ENCODE data around the gene USP6NL. TPM values are rescaled to one million over a fixed set of nuclear protein-coding genes. Genes with fewer than 3 reads are reported as not detected.

The USP6NL gene
- total RNA-seq, 4 donors from 2014 or later: 28.8 to 56.4 (median 34.0) TPM

- peaks cover 0 to 46% (median 0%) of the 10 kb centered on the region in 4 donors for H3K27me3 ChIP-seq
- TF ChIP-seq CTCF (IDR thresholded peaks at IDR 0.05) (no peak), POLR2A (IDR thresholded peaks at IDR 0.05) (no peak)
- no peak for DNase-seq
- intact Hi-C loops (cut with DNase I): no loop called here
- 53 to 71% methylated on average over 7 to 12 of the region's 27 CpGs for WGBS, 2 donors
- no peak overlapping the region for H3K27ac ChIP-seq
- H3K4me3 ChIP-seq: no peak overlapping the region
- no peaks in the 10 kb centered on the region for H3K4me1 ChIP-seq
- no peaks in the 10 kb centered on the region for H3K9me3 ChIP-seq
- no peaks in the 10 kb centered on the region for H3K36me3 ChIP-seq
Measured at GRCh38 chr10:11444531-11445228, 166.8 kb downstream of the USP6NL start.

GRCh38 chr10:11444155-11444530 lies 167.3 kb downstream of the USP6NL start:
- H3K4me1 ChIP-seq: no peaks in the 10 kb centered on the region
- H3K27me3 ChIP-seq: peaks cover 0 to 46% (median 0%) of the 10 kb centered on the region in 4 donors
- intact Hi-C loops (cut with DNase I): no loop called here
- 86 to 89% methylated on average over 2 to 9 of the region's 11 CpGs for WGBS, 2 donors
- no peaks in the 10 kb centered on the region for H3K36me3 ChIP-seq
- DNase-seq: no peak
- no peak overlapping the region for H3K4me3 ChIP-seq
- H3K9me3 ChIP-seq: no peaks in the 10 kb centered on the region
- H3K27ac ChIP-seq: no peak overlapping the region
- TF ChIP-seq CTCF (IDR thresholded peaks at IDR 0.05) (no peak), POLR2A (IDR thresholded peaks at IDR 0.05) (no peak)

DNA sequence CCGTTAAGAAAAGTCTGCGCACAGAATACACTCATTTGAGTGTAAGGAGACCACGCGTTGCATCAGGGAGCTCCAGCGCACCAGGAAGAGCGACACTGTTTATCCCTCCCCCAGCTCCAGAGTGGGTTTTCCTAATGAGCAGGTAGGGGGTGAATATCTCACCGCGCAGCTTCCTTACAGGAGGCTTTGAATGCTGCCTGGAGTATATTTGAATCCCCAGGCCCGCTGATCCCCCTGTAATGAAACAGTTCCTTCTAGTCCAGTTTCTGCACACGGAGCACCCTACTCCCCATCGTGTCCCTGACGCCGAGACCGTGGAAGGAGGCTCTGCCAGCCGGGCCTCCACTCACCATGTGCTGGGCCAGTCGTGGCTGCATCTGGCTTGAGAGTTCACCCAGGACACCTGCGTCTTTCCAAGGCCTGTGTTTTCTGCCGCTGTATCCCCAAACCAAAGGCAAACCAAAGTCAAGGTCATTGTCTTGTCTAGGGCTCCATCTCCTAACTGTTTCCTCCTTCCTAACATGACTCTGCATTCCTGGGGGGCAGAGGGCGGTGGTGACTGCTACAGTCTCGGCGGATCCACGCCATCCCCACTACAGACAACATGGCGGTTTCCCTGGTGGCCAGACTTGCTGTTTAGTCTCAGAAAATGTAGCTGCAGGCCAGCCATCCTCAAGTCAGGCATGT lies 167.8 kb downstream of the USP6NL start:
- H3K9me3 ChIP-seq: no peaks in the 10 kb centered on the region
- H3K27me3 ChIP-seq: peaks cover 0 to 42% (median 0%) of the 10 kb centered on the region in 4 donors
- H3K4me1 ChIP-seq: no peaks in the 10 kb centered on the region
- 88 to 92% methylated on average over 15 to 20 of the region's 23 CpGs for WGBS, 2 donors
- H3K36me3 ChIP-seq: no peaks in the 10 kb centered on the region
- no peak overlapping the region for H3K4me3 ChIP-seq
- no peak for DNase-seq
- no peak overlapping the region for H3K27ac ChIP-seq
- intact Hi-C loops (cut with DNase I): no loop called here
- TF ChIP-seq CTCF (IDR thresholded peaks at IDR 0.05): no peak
- TF ChIP-seq POLR2A (IDR thresholded peaks at IDR 0.05): no peak

- Histone ChIP-seq H3K4me3 (no peak overlapping the region), H3K36me3 (no peaks in the 10 kb centered on the region), H3K9me3 (no peaks in the 10 kb centered on the region), H3K27me3 (peaks cover 0 to 28% (median 0%) of the 10 kb centered on the region in 4 donors), H3K27ac (no peak overlapping the region), H3K4me1 (no peaks in the 10 kb centered on the region)
- no peak for TF ChIP-seq POLR2A (IDR thresholded peaks at IDR 0.05)
- no peak for TF ChIP-seq CTCF (IDR thresholded peaks at IDR 0.05)
- DNase-seq: no peak
- intact Hi-C loops (cut with DNase I): no loop called here
- WGBS, 2 donors: 90 to 93% methylated on average over 12 to 13 of the region's 16 CpGs
Measured at GRCh38 chr10:11442001-11442773, 169.3 kb downstream of the USP6NL start.

- Histone ChIP-seq H3K9me3 (no peaks in the 10 kb centered on the region), H3K4me3 (no peak overlapping the region), H3K36me3 (no peaks in the 10 kb centered on the region), H3K27me3 (peaks cover 0 to 20% (median 0%) of the 10 kb centered on the region in 4 donors), H3K4me1 (no peaks in the 10 kb centered on the region), H3K27ac (no peak overlapping the region)
- intact Hi-C loops (cut with DNase I): no loop called here
- DNase-seq: no peak
- TF ChIP-seq CTCF (IDR thresholded peaks at IDR 0.05): no peak
- no peak for TF ChIP-seq POLR2A (IDR thresholded peaks at IDR 0.05)
- 89 to 93% methylated on average over 9 to 13 of the region's 16 CpGs for WGBS, 2 donors
Measured at GRCh38 chr10:11441151-11441535, 170.3 kb downstream of the USP6NL start.
